PC-3 (cell line): Measurements from ENCODE around the gene RGS13. TPM values are rescaled to one million over a fixed set of nuclear protein-coding genes. Genes with fewer than 3 reads are reported as not detected.
A peak's percentile ranks its signal among the peaks of the same experiment; 100 is the strongest.

ENCODE experiments used
- ATAC-seq: fragments of 200-7000 bp; cut with Tn5 transposase; 2 replicates; pipeline ENCODE4 v1.9.1; 2020; ENCODE audit warnings: mild to moderate bottlenecking, moderate library complexity
- Bru-seq: library from RNA; stranded (reverse); fragments of 400-500 nt; gene quantifications from one replicate; lab custom pipeline; 2021; lab: Mats Ljungman, UMichigan
- BruChase-seq, 2 experiments: library from RNA; stranded (reverse); fragments of 400-500 nt; gene quantifications; one replicate each; lab custom pipeline; 2021; lab: Mats Ljungman, UMichigan
- BruUV-seq: library from RNA; stranded (reverse); fragments of 400-500 nt; replicated peaks from 2 replicates; lab custom pipeline; 2021; lab: Mats Ljungman, UMichigan
- CTCF ChIA-PET: fragments of 300-600 bp; sonication (Branson Sonifier 250); formaldehyde crosslinking; loops from one replicate; lab custom pipeline; 2022; ENCODE audit warnings: antibody characterized with exemption; lab: Charles Lee
- POLR2A ChIA-PET: fragments of 300-600 bp; sonication (Branson Sonifier 250); formaldehyde crosslinking; loops from one replicate; lab custom pipeline; 2022; ENCODE audit warnings: antibody characterized with exemption; ENCODE audit not compliant: unreplicated experiment; lab: Charles Lee
- DNase-seq: peaks from one replicate; pipeline ENCODE4 v3.0.0-alpha.2; 2015
- H2AFZ ChIP-seq: fragments of 300-600 bp; sonication (generic); 2 replicates; pipeline ENCODE4 v1.6.0; 2016; ENCODE audit warnings: antibody characterized with exemption, low read length
- H3F3A ChIP-seq: fragments of 300-600 bp; sonication (generic); one replicate; pipeline ENCODE4 v1.6.0; 2017; ENCODE audit warnings: antibody characterized with exemption, low read length, control low read depth, mild to moderate bottlenecking; ENCODE audit not compliant: unreplicated experiment
- H3K27ac ChIP-seq: fragments of 300-600 bp; sonication (generic); 2 replicates; pipeline ENCODE4 v1.5.1; 2016; ENCODE audit warnings: mild to moderate bottlenecking, low read length
- H3K27me3 ChIP-seq: fragments of 300-600 bp; sonication (generic); 2 replicates; pipeline ENCODE4 v1.6.1; 2016; ENCODE audit warnings: low read length, mixed read lengths
- H3K36me3 ChIP-seq: fragments of 300-600 bp; sonication (generic); 2 replicates; pipeline ENCODE4 v1.6.1; 2016; ENCODE audit warnings: low read depth, mixed run types, low read length, mixed read lengths
- H3K4me1 ChIP-seq: fragments of 300-600 bp; sonication (generic); 2 replicates; pipeline ENCODE4 v1.5.1; 2016; ENCODE audit warnings: low read length; ENCODE audit not compliant: insufficient read depth
- H3K4me2 ChIP-seq: fragments of 300-600 bp; sonication (generic); 2 replicates; pipeline ENCODE4 v1.6.0; 2016; ENCODE audit warnings: low read length
- H3K4me3 ChIP-seq: fragments of 300-600 bp; sonication (generic); 2 replicates; pipeline ENCODE4 v1.5.1; 2016; ENCODE audit warnings: mild to moderate bottlenecking, low read length, mixed read lengths
- H3K79me2 ChIP-seq: fragments of 300-600 bp; sonication (generic); 2 replicates; pipeline ENCODE4 v1.6.1; 2017; ENCODE audit warnings: low read length, mixed read lengths
- H3K9ac ChIP-seq: fragments of 300-600 bp; sonication (generic); 2 replicates; pipeline ENCODE4 v1.6.0; 2016; ENCODE audit warnings: mild to moderate bottlenecking, low read length
- H3K9me2 ChIP-seq: fragments of 300-600 bp; sonication (generic); replicated peaks from 2 replicates; pipeline ENCODE4 v1.6.1; 2016; ENCODE audit warnings: mixed run types, low read length, mixed read lengths
- H3K9me3 ChIP-seq: fragments of 300-600 bp; sonication (generic); 2 replicates; pipeline ENCODE4 v1.6.1; 2016; ENCODE audit warnings: low read length, mixed read lengths
- H4K20me1 ChIP-seq: fragments of 300-600 bp; sonication (generic); 2 replicates; pipeline ENCODE4 v1.6.1; 2016; ENCODE audit warnings: low read length, mixed read lengths
- CTCF ChIP-seq: fragments of 300-600 bp; sonication (generic); conservative IDR thresholded peaks from 2 replicates; pipeline ENCODE4 v1.5.1; 2017; ENCODE audit warnings: antibody characterized with exemption, low read depth, mild to moderate bottlenecking, low read length
- EZH2 ChIP-seq: fragments of 300-600 bp; sonication (generic); IDR thresholded peaks from one replicate; pipeline ENCODE4 v1.6.1; 2017; ENCODE audit warnings: antibody characterized with exemption, mild to moderate bottlenecking, low read length; ENCODE audit not compliant: unreplicated experiment
- EZH2phosphoT487 ChIP-seq: fragments of 300-600 bp; sonication (generic); IDR thresholded peaks from 2 replicates; pipeline ENCODE4 v1.6.1; 2018; ENCODE audit warnings: mild to moderate bottlenecking, antibody characterized with exemption, low read length, borderline replicate concordance
- intact Hi-C: fragments of 100-400 bp; cut with micrococcal nuclease; formaldehyde crosslinking; loops from 2 replicates; pipeline ENCODE4 v1.9.0; 2023
- long read RNA-seq: library from polyadenylated mRNA; unstranded; transcript quantifications from one replicate; pipeline ENCODE4 v2.0.0, GENCODE V29; 2021; ENCODE audit not compliant: unreplicated experiment
- total RNA-seq: library from RNA; depleted of rRNA; stranded (reverse); fragments of >200 nt; gene quantifications from 2 replicates; pipeline ENCODE4 v1.2.3, GENCODE V29; 2014; rRNA removed

RGS13 gene, protein sequence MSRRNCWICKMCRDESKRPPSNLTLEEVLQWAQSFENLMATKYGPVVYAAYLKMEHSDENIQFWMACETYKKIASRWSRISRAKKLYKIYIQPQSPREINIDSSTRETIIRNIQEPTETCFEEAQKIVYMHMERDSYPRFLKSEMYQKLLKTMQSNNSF
- total RNA-seq (0.22 TPM in 1 of 2 replicates, not detected in the other), Bru-seq, nascent RNA (percentile 4 among the genes with signal in this experiment), BruChase-seq, experiment 1, labeled RNA remaining after a 6-hour chase (percentile 4 among the genes with signal in this experiment), BruChase-seq, experiment 2, labeled RNA remaining after a 2-hour chase (percentile 3 among the genes with signal in this experiment)
- long read RNA-seq = 0 reads

DNA sequence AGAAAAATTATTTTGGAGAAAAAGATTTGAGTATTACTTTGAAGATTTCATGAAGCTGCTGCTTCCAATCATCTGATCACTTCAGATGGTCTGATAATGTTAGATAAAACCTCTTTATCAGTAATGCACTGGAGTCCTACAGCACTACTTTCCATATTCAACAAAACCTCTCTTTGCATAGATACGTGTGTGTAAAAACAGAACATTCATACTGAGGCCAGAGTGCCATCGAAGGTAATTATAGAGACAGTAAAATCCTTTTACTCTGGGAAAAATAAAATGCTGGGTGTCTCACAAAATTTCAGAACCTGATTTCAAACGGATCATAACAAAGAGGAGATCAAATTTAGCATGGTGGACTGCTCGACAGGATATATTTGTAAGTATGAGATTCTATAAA, at the start of gene RGS13:
Gene RGS13, plus strand, starts transcription at position 209 of the 400 bp plus-strand sequence. CDS start 8,188 bp downstream, outside the sequence.
- intact Hi-C loops = no loop called here
- ChIA-PET CTCF (no interaction called here), POLR2A (no interaction called here)
- Histone ChIP-seq H3K9me3 (no peaks in the 10 kb centered on the region), H3K27me3 (no peaks in the 10 kb centered on the region), H3K79me2 (no peaks in the 10 kb centered on the region), H3K4me2 (no peak within 1 kb of the TSS), H2AFZ (0 out of 2 replicates have a peak within 1 kb of the TSS, but pooled peaks have one; percentile 18), H4K20me1 (no peaks in the 10 kb centered on the region), H3F3A (no peaks in the 10 kb centered on the region), H3K4me3 (no peak within 1 kb of the TSS), H3K9me2 (no peaks in the 10 kb centered on the region), H3K9ac (no peak within 1 kb of the TSS), H3K36me3 (no peaks in the 10 kb centered on the region), H3K27ac (no peak within 1 kb of the TSS), H3K4me1 (peaks cover 35% of the 10 kb centered on the region)
- ATAC-seq = no peak
- TF ChIP-seq CTCF (no peak), EZH2 (no peak), EZH2phosphoT487 (no peak)
- BruUV-seq = no TSS peak
- DNase-seq = no peak

DNA sequence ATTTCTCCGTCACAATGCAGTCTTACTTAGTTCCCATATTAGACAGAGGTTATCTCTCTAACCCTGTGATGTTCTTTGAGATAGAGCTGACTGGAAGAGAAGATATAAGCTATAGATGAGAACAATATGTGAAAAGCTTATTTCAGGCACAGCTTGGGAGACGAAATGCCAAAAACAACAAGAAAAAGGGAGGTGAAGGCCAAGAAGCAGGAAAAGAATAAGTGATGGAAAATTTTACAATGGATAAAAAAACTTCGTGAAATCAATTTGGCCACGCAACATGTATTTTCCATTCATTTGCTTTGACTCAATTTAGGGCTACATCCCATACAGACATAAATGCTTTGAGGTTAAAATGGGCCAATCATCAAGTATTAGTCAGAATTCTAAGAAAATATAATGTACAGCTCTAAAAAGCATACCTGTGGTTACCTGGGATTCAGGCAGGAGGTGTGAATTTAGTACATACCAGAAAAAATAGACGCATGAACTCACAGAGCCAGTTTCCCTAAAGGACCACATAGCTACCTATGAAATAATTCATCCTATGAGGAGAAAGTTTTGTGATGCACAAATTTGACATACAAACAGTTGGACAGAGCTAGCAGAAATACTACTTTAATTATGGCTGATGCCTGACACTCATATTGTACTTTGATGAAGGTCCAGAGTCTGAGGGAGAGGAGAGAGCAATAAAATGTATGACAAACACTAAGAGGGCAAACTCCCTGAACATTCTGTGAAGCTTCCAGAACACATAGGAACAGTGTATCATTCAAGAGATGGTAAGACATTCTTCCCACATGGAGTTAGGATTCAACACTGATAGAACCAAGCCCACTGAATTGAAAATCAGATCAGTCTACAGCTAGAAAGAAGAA, 48.3 kb upstream of the RGS13 start:
- no peak overlapping the region for H3K4me3 ChIP-seq
- POLR2A ChIA-PET = no interaction called here
- no peaks in the 10 kb centered on the region for H3K9me2 ChIP-seq
- no peak overlapping the region for H3K27ac ChIP-seq
- H3K36me3 ChIP-seq = no peaks in the 10 kb centered on the region
- no peaks in the 10 kb centered on the region for H3K79me2 ChIP-seq
- DNase-seq = no peak
- no peaks in the 10 kb centered on the region for H3K4me1 ChIP-seq
- H3K4me2 ChIP-seq = no peak overlapping the region
- no peaks in the 10 kb centered on the region for H3K27me3 ChIP-seq
- intact Hi-C loops = no loop called here
- no peaks in the 10 kb centered on the region for H4K20me1 ChIP-seq
- no peak overlapping the region for H2AFZ ChIP-seq
- TF ChIP-seq EZH2 (no peak), EZH2phosphoT487 (no peak), CTCF (no peak)
- no peak for ATAC-seq
- no peak overlapping the region for H3K9ac ChIP-seq
- H3K9me3 ChIP-seq = no peaks in the 10 kb centered on the region
- CTCF ChIA-PET = no interaction called here
- BruUV-seq = no TSS peak
- no peaks in the 10 kb centered on the region for H3F3A ChIP-seq
